GM12878 (cell line): ENCODE data around the gene PHF21B. TPM values are rescaled to one million over a fixed set of nuclear protein-coding genes. Genes with fewer than 3 reads are reported as not detected.

ENCODE experiments used
- ATAC-seq: fragments of 200-7000 bp; cut with Tn5 transposase; 3 replicates; pipeline ENCODE4 v1.9.1; 2020; ENCODE audit warnings: mild to moderate bottlenecking, moderate library complexity
- BruUV-seq: library from RNA; stranded (reverse); fragments of 400-500 nt; replicated peaks from 2 replicates; lab custom pipeline; 2021; lab: Mats Ljungman, UMichigan
- CTCF ChIA-PET: fragments of 300-600 bp; sonication (Branson Sonifier 250); formaldehyde crosslinking; extraction: SDS; loops from one replicate; lab custom pipeline; 2021; ENCODE audit warnings: inconsistent platforms; lab: Yijun Ruan, JAX
- POLR2A ChIA-PET: fragments of 350-600 bp; formaldehyde crosslinking; extraction: SDS; loops from one replicate; lab custom pipeline; 2021; ENCODE audit warnings: inconsistent platforms; lab: Charles Lee
- RAD21 ChIA-PET: fragments of 300-600 bp; sonication (Branson Sonifier 250); formaldehyde crosslinking; loops from one replicate; lab custom pipeline; 2023; ENCODE audit warnings: antibody characterized with exemption; ENCODE audit not compliant: unreplicated experiment; lab: Charles Lee
- SMC1A ChIA-PET: fragments of 300-600 bp; sonication (Branson Sonifier 250); formaldehyde crosslinking; loops from one replicate; lab custom pipeline; 2023; ENCODE audit not compliant: unreplicated experiment, uncharacterized antibody; lab: Charles Lee
- DNase-seq: peaks from one replicate; pipeline ENCODE4 v3.0.0-alpha.2; 2011; ENCODE audit warnings: low read depth, low spot score
- FAIRE-seq: peaks from 3 replicates; lab custom pipeline; 2011; peaks lifted over from hg19 to GRCh38; lab: Jason Lieb, UNC
- H2AFZ ChIP-seq: 2 replicates; pipeline ENCODE4 v1.6.0; 2011; ENCODE audit warnings: low read depth, low read length, control low read depth; ENCODE audit not compliant: control insufficient read depth
- H3K27ac ChIP-seq: 2 replicates; pipeline ENCODE4 v1.5.1; 2011; ENCODE audit warnings: control low read depth; ENCODE audit not compliant: control insufficient read depth, insufficient read depth
- H3K27me3 ChIP-seq, 2 experiments: replicated peaks in 1 of 2; 2 replicates each; pipeline versions ENCODE4 v1.6.0 to v1.6.1; 2011; ENCODE audit warnings: low read length in 1 of 2; ENCODE audit not compliant: control insufficient read depth in 2 of 2, insufficient read depth in 2 of 2
- H3K36me3 ChIP-seq, 2 experiments: 2 replicates each; pipeline ENCODE4 v1.5.1; 2011; ENCODE audit warnings: low read length in 1 of 2; ENCODE audit not compliant: control insufficient read depth in 2 of 2, insufficient read depth in 2 of 2
- H3K4me1 ChIP-seq: 2 replicates; pipeline ENCODE4 v1.6.1; 2011; ENCODE audit warnings: mild to moderate bottlenecking, low read length, moderate library complexity, mixed read lengths; ENCODE audit not compliant: control insufficient read depth, insufficient read depth
- H3K4me2 ChIP-seq: 2 replicates; pipeline ENCODE4 v1.6.0; 2011; ENCODE audit warnings: control low read depth; ENCODE audit not compliant: control insufficient read depth, insufficient read depth
- H3K4me3 ChIP-seq: fragments of 200-600 bp; sonication (generic); 2 replicates; pipeline ENCODE4 v1.5.1; 2016
- H3K79me2 ChIP-seq: 2 replicates; pipeline ENCODE4 v1.6.0; 2011; ENCODE audit warnings: low read length; ENCODE audit not compliant: control insufficient read depth, insufficient read depth
- H3K9ac ChIP-seq: 2 replicates; pipeline ENCODE4 v1.8.0; 2011; ENCODE audit warnings: low read length, control low read depth, mixed read lengths; ENCODE audit not compliant: control insufficient read depth, insufficient read depth
- H3K9me3 ChIP-seq: replicated peaks from 3 replicates; pipeline ENCODE4 v1.5.1; 2011; ENCODE audit warnings: mild to moderate bottlenecking, low read length; ENCODE audit not compliant: control insufficient read depth, insufficient read depth
- H4K20me1 ChIP-seq: 2 replicates; pipeline ENCODE4 v1.6.0; 2011; ENCODE audit not compliant: control insufficient read depth, insufficient read depth
- CREB1 ChIP-seq: IDR thresholded peaks from 2 replicates; pipeline ENCODE4 v1.6.1; 2012; ENCODE audit warnings: low read depth, mild to moderate bottlenecking, inconsistent platforms
- NRF1 ChIP-seq: conservative IDR thresholded peaks from 2 replicates; pipeline ENCODE4 v1.6.1; 2011; ENCODE audit warnings: mild to moderate bottlenecking, low read depth, low read length, improper control_type of control experiment
- RBBP5 ChIP-seq: fragments of 200-600 bp; sonication (generic); conservative IDR thresholded peaks from 2 replicates; pipeline ENCODE4 v1.6.1; 2016
- ZNF207 ChIP-seq: fragments of 450-650 bp; IDR thresholded peaks from 2 replicates; pipeline ENCODE4 v1.6.1; 2014; ENCODE audit warnings: antibody characterized with exemption, mild to moderate bottlenecking, borderline replicate concordance
- WGBS: methylation state at CpG from one replicate; pipeline ENCODE4 v1.1.6; 2016; ENCODE audit warnings: low lambda C conversion rate; ENCODE audit not compliant: insufficient replicate concordance, insufficient coverage; ENCODE audit errors: missing lambda C conversion rate; 5-methylcytosine and 5-hydroxymethylcytosine counted together
- in situ Hi-C: fragments of 300-500 bp; cut with MboI; formaldehyde crosslinking; loops from 9 replicates; pipeline ENCODE4 v1.14.3; 2018; ENCODE audit warnings: mixed read lengths
- intact Hi-C: fragments of 100-400 bp; cut with micrococcal nuclease; formaldehyde crosslinking; loops from one replicate; pipeline ENCODE4 v1.14.2; 2022; ENCODE audit not compliant: unreplicated experiment
- polyA plus RNA-seq, 11 experiments: library from polyadenylated mRNA; depleted of rRNA in 4 of 11; unstranded in 6 of 11; stranded (reverse) in 5 of 11; fragments of >200 nt; fragmentation: Nextera tagmentation in 4 of 11; fragmentation: Illumina TruSeq in 1 of 11; extraction: Ambion mirVana in 4 of 11; extraction: Trizol in 1 of 11; gene quantifications; 1 replicate in 1 of 11; 2 replicates in 10 of 11; pipeline versions ENCODE4 v1.2.1 to v1.2.3, GENCODE V29; 2011 to 2016; ENCODE audit warnings: inconsistent platforms in 2 of 11, missing spikeins in 2 of 11, low read depth in 1 of 11
- total RNA-seq, 4 experiments: library from RNA; depleted of rRNA in 3 of 4; stranded (reverse); fragments of >200 nt in 3 of 4; fragmentation: Illumina TruSeq in 1 of 4; extraction: Trizol in 1 of 4; gene quantifications; 2 replicates each; pipeline versions ENCODE4 v1.2.1 to v1.2.3, GENCODE V29; 2013 to 2021

Gene PHF21B
- total and polyA plus RNA-seq, 10 of the 15 experiments (the other 5 are each of a cell fraction or from before 2014, with no cell fraction given) = 0.03 to 0.35 TPM; not detected in 8

- no peaks in the 10 kb centered on the region for H3K27me3 ChIP-seq
- SMC1A ChIA-PET = no interaction called here
- no peak overlapping the region for H3K4me2 ChIP-seq
- CTCF ChIA-PET = no interaction called here
- BruUV-seq = no TSS peak
- H3K79me2 ChIP-seq = no peaks in the 10 kb centered on the region
- no peak for TF ChIP-seq NRF1
- no peak for TF ChIP-seq RBBP5
- H4K20me1 ChIP-seq = no peaks in the 10 kb centered on the region
- H3K4me1 ChIP-seq = no peaks in the 10 kb centered on the region
- POLR2A ChIA-PET = no interaction called here
- RAD21 ChIA-PET = no interaction called here
- no peak overlapping the region for H2AFZ ChIP-seq
- intact Hi-C loops = no loop called here
- no peaks in the 10 kb centered on the region for H3K36me3 ChIP-seq
- FAIRE-seq (no peak), DNase-seq (no peak), ATAC-seq (no peak)
- no peak overlapping the region for H3K27ac ChIP-seq
- in situ Hi-C loops = no loop called here
- H3K4me3 ChIP-seq = no peak overlapping the region
- no peak overlapping the region for H3K9ac ChIP-seq
- H3K9me3 ChIP-seq = no peaks in the 10 kb centered on the region; the same call in 2 of the 3 replicates
These were observed 175.7 kb downstream of the PHF21B start for GRCh38 chr22:44834065-44834464.

GRCh38 chr22:44831885-44832284 lies 177.9 kb downstream of the PHF21B start:
- ChIA-PET CTCF (no interaction called here), POLR2A (no interaction called here), RAD21 (no interaction called here), SMC1A (no interaction called here)
- DNase-seq (no peak), FAIRE-seq (no peak), ATAC-seq (no peak)
- in situ Hi-C loops = no loop called here
- H3K27ac ChIP-seq = no peak overlapping the region
- WGBS = 0% methylated on average over 1 of the region's 1 CpG
- H3K4me3 ChIP-seq = no peak overlapping the region
- H3K4me1 ChIP-seq = no peaks in the 10 kb centered on the region
- no peaks in the 10 kb centered on the region for H3K79me2 ChIP-seq
- no peaks in the 10 kb centered on the region for H4K20me1 ChIP-seq
- no peaks in the 10 kb centered on the region for H3K27me3 ChIP-seq
- TF ChIP-seq ZNF207 = no peak
- no peak for TF ChIP-seq CREB1
- H3K4me2 ChIP-seq = no peak overlapping the region
- intact Hi-C loops = no loop called here
- H3K9ac ChIP-seq = no peak overlapping the region
- no peaks in the 10 kb centered on the region; the same call in 2 of the 3 replicates for H3K9me3 ChIP-seq
- H2AFZ ChIP-seq = no peak overlapping the region
- no peaks in the 10 kb centered on the region for H3K36me3 ChIP-seq
- BruUV-seq = no TSS peak

Other genes starting within 250 kb of the PHF21B start
- gene NUP50, start 153.9 kb upstream of the PHF21B start, total RNA-seq (2014; rRNA removed) = 79.0 and 83.2 TPM in 2 replicates
- gene NUP50, start 153.9 kb upstream of the PHF21B start, total RNA-seq (2014; rRNA removed; fragmentation: Illumina TruSeq; extraction: Trizol) = 79.3 and 84.3 TPM in 2 replicates
- 117 and 125 TPM in 2 replicates for gene NUP50, start 153.9 kb upstream of the PHF21B start, total RNA-seq (2021)
- 46.4 and 49.5 TPM in 2 replicates for gene NUP50, start 153.9 kb upstream of the PHF21B start, polyA plus RNA-seq (2011; rRNA removed)
- gene NUP50, start 153.9 kb upstream of the PHF21B start, polyA plus RNA-seq (2014; fragmentation: Illumina TruSeq; extraction: Trizol) = 82.5 and 91.0 TPM in 2 replicates
- gene NUP50, start 153.9 kb upstream of the PHF21B start, polyA plus RNA-seq (2014; fragmentation: Nextera tagmentation; extraction: Ambion mirVana) = 10 to 100 TPM; 36.8 to 43.4 TPM
- gene NUP50, start 153.9 kb upstream of the PHF21B start, polyA plus RNA-seq (2014; rRNA removed) = 66.9 and 71.3 TPM in 2 replicates
- 10 to 100 TPM; 78.7 to 89.4 TPM for gene NUP50, start 153.9 kb upstream of the PHF21B start, polyA plus RNA-seq (2016; fragmentation: Nextera tagmentation; extraction: Ambion mirVana)
- 99.8 and 102 TPM in 2 replicates for gene KIAA0930, start 230.9 kb upstream of the PHF21B start, total RNA-seq (2014; rRNA removed)
- 39.2 and 45.2 TPM in 2 replicates for gene KIAA0930, start 230.9 kb upstream of the PHF21B start, total RNA-seq (2014; rRNA removed; fragmentation: Illumina TruSeq; extraction: Trizol)
- 125 and 127 TPM in 2 replicates for gene KIAA0930, start 230.9 kb upstream of the PHF21B start, total RNA-seq (2021)
- 38.7 and 58.2 TPM in 2 replicates for gene KIAA0930, start 230.9 kb upstream of the PHF21B start, polyA plus RNA-seq (2011; rRNA removed)
- gene KIAA0930, start 230.9 kb upstream of the PHF21B start, polyA plus RNA-seq (2014; fragmentation: Illumina TruSeq; extraction: Trizol) = 13.4 and 47.4 TPM in 2 replicates
- 1 to 10 TPM; 3.6 to 9.2 TPM for gene KIAA0930, start 230.9 kb upstream of the PHF21B start, polyA plus RNA-seq (2014; fragmentation: Nextera tagmentation; extraction: Ambion mirVana)
- 114 and 120 TPM in 2 replicates for gene KIAA0930, start 230.9 kb upstream of the PHF21B start, polyA plus RNA-seq (2014; rRNA removed)
- gene KIAA0930, start 230.9 kb upstream of the PHF21B start, polyA plus RNA-seq (2016; fragmentation: Nextera tagmentation; extraction: Ambion mirVana) = 10 to 100 TPM; 14.2 to 16.3 TPM